NCI-H2171 treated with DMSO at 0.1 percent for 48 hours (cell line): ENCODE measurements around the gene AKR1C4.

Source experiments
- DNase-seq: peaks from one replicate; lab custom pipeline; 2025; lab: John Stamatoyannopoulos, UW

AKR1C4 gene

DNA sequence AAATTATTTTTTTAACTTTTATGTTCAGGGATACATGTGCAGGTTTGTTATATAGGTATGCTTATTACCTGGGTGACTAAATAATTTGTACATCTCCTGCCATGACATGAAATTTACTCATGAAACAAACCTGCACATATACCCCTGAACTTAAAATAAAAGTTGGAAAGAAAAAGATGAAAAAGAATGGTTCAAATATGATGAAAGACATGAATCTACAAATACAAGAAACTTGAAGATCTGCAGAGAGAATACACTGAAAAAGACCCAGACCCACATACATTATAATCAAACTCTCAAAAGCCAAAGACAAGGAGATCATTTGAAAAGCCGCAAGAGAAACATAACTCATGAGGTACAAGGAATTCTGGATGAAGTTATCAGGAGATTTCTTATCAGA lies 70.2 kb downstream of the AKR1C4 start:
- DNase-seq: no peak

DNA sequence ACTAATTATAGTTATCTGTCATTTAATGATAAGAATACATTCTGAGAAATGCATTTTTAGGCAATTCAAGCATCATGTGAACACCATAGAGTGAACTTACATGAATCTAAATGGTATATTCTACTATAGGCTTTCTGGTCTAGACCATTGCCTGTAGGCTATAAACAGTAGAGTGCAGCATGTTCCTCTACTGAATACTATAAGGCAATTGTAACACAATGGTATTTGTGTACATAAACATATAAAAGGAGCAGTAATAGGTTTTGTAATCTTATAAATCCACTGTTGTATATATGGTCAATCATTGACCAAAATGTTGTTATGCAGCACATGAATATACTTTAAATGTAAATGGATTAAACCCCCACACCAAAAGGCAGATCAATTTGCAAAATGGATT lies 71.6 kb downstream of the AKR1C4 start:
- DNase-seq: no peak
